GM12878 (cell line): ENCODE data around the gene COQ2. TPM values are rescaled to one million over a fixed set of nuclear protein-coding genes. Genes with fewer than 3 reads are reported as not detected.

Experiments used
- ATAC-seq: fragments of 200-7000 bp; cut with Tn5 transposase; 3 replicates; pipeline ENCODE4 v1.9.1; 2020; ENCODE audit warnings: mild to moderate bottlenecking, moderate library complexity
- BruUV-seq: library from RNA; stranded (reverse); fragments of 400-500 nt; replicated peaks from 2 replicates; lab custom pipeline; 2021; lab: Mats Ljungman, UMichigan
- CTCF ChIA-PET: fragments of 300-600 bp; sonication (Branson Sonifier 250); formaldehyde crosslinking; extraction: SDS; loops from one replicate; lab custom pipeline; 2021; ENCODE audit warnings: inconsistent platforms; lab: Yijun Ruan, JAX
- POLR2A ChIA-PET: fragments of 350-600 bp; formaldehyde crosslinking; extraction: SDS; loops from one replicate; lab custom pipeline; 2021; ENCODE audit warnings: inconsistent platforms; lab: Charles Lee
- RAD21 ChIA-PET: fragments of 300-600 bp; sonication (Branson Sonifier 250); formaldehyde crosslinking; loops from one replicate; lab custom pipeline; 2023; ENCODE audit warnings: antibody characterized with exemption; ENCODE audit not compliant: unreplicated experiment; lab: Charles Lee
- SMC1A ChIA-PET: fragments of 300-600 bp; sonication (Branson Sonifier 250); formaldehyde crosslinking; loops from one replicate; lab custom pipeline; 2023; ENCODE audit not compliant: unreplicated experiment, uncharacterized antibody; lab: Charles Lee
- DNase-seq: peaks from one replicate; pipeline ENCODE4 v3.0.0-alpha.2; 2011; ENCODE audit warnings: low read depth, low spot score
- FAIRE-seq: peaks from 3 replicates; lab custom pipeline; 2011; peaks lifted over from hg19 to GRCh38; lab: Jason Lieb, UNC
- H2AFZ ChIP-seq: 2 replicates; pipeline ENCODE4 v1.6.0; 2011; ENCODE audit warnings: low read depth, low read length, control low read depth; ENCODE audit not compliant: control insufficient read depth
- H3K27ac ChIP-seq: 2 replicates; pipeline ENCODE4 v1.5.1; 2011; ENCODE audit warnings: control low read depth; ENCODE audit not compliant: control insufficient read depth, insufficient read depth
- H3K27me3 ChIP-seq, 2 experiments: replicated peaks in 1 of 2; 2 replicates each; pipeline versions ENCODE4 v1.6.0 to v1.6.1; 2011; ENCODE audit warnings: low read length in 1 of 2; ENCODE audit not compliant: control insufficient read depth in 2 of 2, insufficient read depth in 2 of 2
- H3K36me3 ChIP-seq, 2 experiments: 2 replicates each; pipeline ENCODE4 v1.5.1; 2011; ENCODE audit warnings: low read length in 1 of 2; ENCODE audit not compliant: control insufficient read depth in 2 of 2, insufficient read depth in 2 of 2
- H3K4me1 ChIP-seq: 2 replicates; pipeline ENCODE4 v1.6.1; 2011; ENCODE audit warnings: mild to moderate bottlenecking, low read length, moderate library complexity, mixed read lengths; ENCODE audit not compliant: control insufficient read depth, insufficient read depth
- H3K4me2 ChIP-seq: 2 replicates; pipeline ENCODE4 v1.6.0; 2011; ENCODE audit warnings: control low read depth; ENCODE audit not compliant: control insufficient read depth, insufficient read depth
- H3K4me3 ChIP-seq: fragments of 200-600 bp; sonication (generic); 2 replicates; pipeline ENCODE4 v1.5.1; 2016
- H3K79me2 ChIP-seq: 2 replicates; pipeline ENCODE4 v1.6.0; 2011; ENCODE audit warnings: low read length; ENCODE audit not compliant: control insufficient read depth, insufficient read depth
- H3K9ac ChIP-seq: 2 replicates; pipeline ENCODE4 v1.8.0; 2011; ENCODE audit warnings: low read length, control low read depth, mixed read lengths; ENCODE audit not compliant: control insufficient read depth, insufficient read depth
- H3K9me3 ChIP-seq: replicated peaks from 3 replicates; pipeline ENCODE4 v1.5.1; 2011; ENCODE audit warnings: mild to moderate bottlenecking, low read length; ENCODE audit not compliant: control insufficient read depth, insufficient read depth
- H4K20me1 ChIP-seq: 2 replicates; pipeline ENCODE4 v1.6.0; 2011; ENCODE audit not compliant: control insufficient read depth, insufficient read depth
- BHLHE40 ChIP-seq, 2 experiments: fragments of 450-650 bp in 1 of 2; IDR thresholded peaks; 2 replicates each; pipeline ENCODE4 v1.6.1; 2011 to 2017; ENCODE audit warnings: low read depth in 2 of 2, borderline replicate concordance in 1 of 2, improper control_type of control experiment in 1 of 2, low read length in 1 of 2, mild to moderate bottlenecking in 1 of 2
- CBX5 ChIP-seq: sonication (generic); IDR thresholded peaks from 2 replicates; pipeline ENCODE4 v1.6.1; 2016; ENCODE audit warnings: low read depth, moderate library complexity, mild to moderate bottlenecking, inconsistent platforms
- E4F1 ChIP-seq: fragments of 450-650 bp; IDR thresholded peaks from 2 replicates; pipeline ENCODE4 v1.6.1; 2018; ENCODE audit warnings: borderline replicate concordance, mild to moderate bottlenecking; ENCODE audit not compliant: partially characterized antibody
- EZH2 ChIP-seq: IDR thresholded peaks from 2 replicates; pipeline ENCODE4 v1.6.1; 2012; ENCODE audit warnings: low read depth, mild to moderate bottlenecking, control low read depth, inconsistent platforms, low read length, borderline replicate concordance; ENCODE audit not compliant: control insufficient read depth
- FOXK2 ChIP-seq: fragments of 450-650 bp; IDR thresholded peaks from 2 replicates; pipeline ENCODE4 v1.6.1; 2017; ENCODE audit warnings: mild to moderate bottlenecking, moderate library complexity
- KLF5 ChIP-seq: fragments of 450-650 bp; IDR thresholded peaks from 2 replicates; pipeline ENCODE4 v1.6.1; 2014; ENCODE audit warnings: mild to moderate bottlenecking; ENCODE audit not compliant: partially characterized antibody
- MAX ChIP-seq: IDR thresholded peaks from 2 replicates; pipeline ENCODE4 v1.6.1; 2012; ENCODE audit warnings: low read depth, low read length, improper control_type of control experiment
- MTA2 ChIP-seq: fragments of 450-650 bp; IDR thresholded peaks from 2 replicates; pipeline ENCODE4 v1.6.1; 2016; ENCODE audit warnings: low read depth, mild to moderate bottlenecking, moderate library complexity
- PBX3 ChIP-seq: IDR thresholded peaks from 2 replicates; pipeline ENCODE4 v1.6.1; 2011; ENCODE audit warnings: mild to moderate bottlenecking, low read depth, low read length, moderate library complexity; ENCODE audit not compliant: insufficient replicate concordance
- SKIL ChIP-seq: fragments of 450-650 bp; IDR thresholded peaks from 2 replicates; pipeline ENCODE4 v1.6.1; 2017; ENCODE audit warnings: mild to moderate bottlenecking, low read depth, inconsistent platforms; ENCODE audit not compliant: poor library complexity, severe bottlenecking
- STAT1 ChIP-seq: fragments of 450-650 bp; conservative IDR thresholded peaks from 2 replicates; pipeline ENCODE4 v1.6.1; 2014; ENCODE audit warnings: antibody characterized with exemption, mild to moderate bottlenecking
- STAT3 ChIP-seq: IDR thresholded peaks from 2 replicates; pipeline ENCODE4 v1.6.1; 2011; ENCODE audit warnings: low read depth, low read length, improper control_type of control experiment
- USF1 ChIP-seq: IDR thresholded peaks from 2 replicates; pipeline ENCODE4 v1.6.1; 2011; ENCODE audit warnings: borderline replicate concordance, low read depth, mild to moderate bottlenecking, moderate library complexity, mixed read lengths, low read length; ENCODE audit not compliant: insufficient read depth; ENCODE audit errors: extremely low read length
- YY1 ChIP-seq: IDR thresholded peaks from 2 replicates; pipeline ENCODE4 v1.6.1; 2011; ENCODE audit warnings: low read depth, mild to moderate bottlenecking, low read length
- WGBS: methylation state at CpG from one replicate; pipeline ENCODE4 v1.1.6; 2016; ENCODE audit warnings: low lambda C conversion rate; ENCODE audit not compliant: insufficient replicate concordance, insufficient coverage; ENCODE audit errors: missing lambda C conversion rate; 5-methylcytosine and 5-hydroxymethylcytosine counted together
- in situ Hi-C: fragments of 300-500 bp; cut with MboI; formaldehyde crosslinking; loops from 9 replicates; pipeline ENCODE4 v1.14.3; 2018; ENCODE audit warnings: mixed read lengths
- intact Hi-C: fragments of 100-400 bp; cut with micrococcal nuclease; formaldehyde crosslinking; loops from one replicate; pipeline ENCODE4 v1.14.2; 2022; ENCODE audit not compliant: unreplicated experiment
- polyA plus RNA-seq, 11 experiments: library from polyadenylated mRNA; depleted of rRNA in 4 of 11; unstranded in 6 of 11; stranded (reverse) in 5 of 11; fragments of >200 nt; fragmentation: Nextera tagmentation in 4 of 11; fragmentation: Illumina TruSeq in 1 of 11; extraction: Ambion mirVana in 4 of 11; extraction: Trizol in 1 of 11; gene quantifications; 1 replicate in 1 of 11; 2 replicates in 10 of 11; pipeline versions ENCODE4 v1.2.1 to v1.2.3, GENCODE V29; 2011 to 2016; ENCODE audit warnings: inconsistent platforms in 2 of 11, missing spikeins in 2 of 11, low read depth in 1 of 11
- total RNA-seq, 4 experiments: library from RNA; depleted of rRNA in 3 of 4; stranded (reverse); fragments of >200 nt in 3 of 4; fragmentation: Illumina TruSeq in 1 of 4; extraction: Trizol in 1 of 4; gene quantifications; 2 replicates each; pipeline versions ENCODE4 v1.2.1 to v1.2.3, GENCODE V29; 2013 to 2021

COQ2 gene
- total and polyA plus RNA-seq, 10 of the 15 experiments (the other 5 are each of a cell fraction or from before 2014, with no cell fraction given) = 5.0 to 46.7 (median 19.1) TPM

- Histone ChIP-seq H3K27ac (peak overlapping the region; percentile 40), H3K9ac (no peak overlapping the region), H3K9me3 (no peaks in the 10 kb centered on the region), H3K4me3 (no peak overlapping the region), H3K27me3 (no peaks in the 10 kb centered on the region), H4K20me1 (no peaks in the 10 kb centered on the region), H3K36me3 (peaks cover 2 to 22% of the 10 kb centered on the region in 2 experiments), H3K79me2 (no peaks in the 10 kb centered on the region), H3K4me2 (no peak overlapping the region), H2AFZ (no peak overlapping the region), H3K4me1 (peaks cover 22% of the 10 kb centered on the region)
- no peak for ATAC-seq
- ChIA-PET RAD21 (interaction anchor here (0.8 to 5.6 kb wide), 13 partner anchors 8 to 367 kb away, joined by 3 to 54 read pairs (median 3); partner anchors contain the start of genes COQ2 and THAP9), SMC1A (interaction anchor here (0.7 to 4.2 kb wide), 21 partner anchors 9 to 361 kb away, joined by 3 to 30 read pairs (median 6); partner anchors contain the start of gene PLAC8), CTCF (interaction anchor here (0.8 to 5.9 kb wide), 21 partner anchors 8 to 255 kb away, joined by 3 to 80 read pairs (median 4); partner anchors contain the start of gene COQ2), POLR2A (interaction anchor here (1.0 to 1.5 kb wide), 4 partner anchors 11 to 190 kb away, joined by 3 to 7 read pairs (median 4); no protein-coding TSS in a partner anchor)
- no peak for DNase-seq
- FAIRE-seq = no peak
- in situ Hi-C loops = no loop called here
- intact Hi-C loops = no loop called here
- no TSS peak for BruUV-seq
- 20% methylated on average over 7 of the region's 7 CpGs for WGBS
- TF ChIP-seq USF1 = no peak
- TF ChIP-seq MTA2 = no peak
- no peak for TF ChIP-seq STAT1
- TF ChIP-seq EZH2 = no peak
- no peak for TF ChIP-seq YY1
- TF ChIP-seq BHLHE40 (IDR thresholded peaks at IDR 0.05; ENCODE audit: borderline replicate concordance in 1 of 2, low read depth in 2 of 2, low read length in 1 of 2) = no peak
- TF ChIP-seq FOXK2 = no peak
- TF ChIP-seq CBX5 = no peak
- no peak for TF ChIP-seq SKIL
- no peak for TF ChIP-seq MAX
- no peak for TF ChIP-seq KLF5
- no peak for TF ChIP-seq STAT3
- TF ChIP-seq E4F1 = no peak
- no peak for TF ChIP-seq PBX3
Measured at GRCh38 chr4:83267121-83267829, 17.3 kb downstream of the COQ2 start.
